A673 (cell line): Measurements from ENCODE around the gene TPR. TPM values are rescaled to one million over a fixed set of nuclear protein-coding genes. Genes with fewer than 3 reads are reported as not detected.

ENCODE experiments used
- BruUV-seq: library from RNA; stranded (reverse); fragments of 400-500 nt; replicated peaks from 2 replicates; lab custom pipeline; 2021; lab: Mats Ljungman, UMichigan
- CTCF ChIA-PET: fragments of 300-600 bp; sonication (Branson Sonifier 250); formaldehyde crosslinking; loops from one replicate; lab custom pipeline; 2022; ENCODE audit warnings: antibody characterized with exemption; lab: Charles Lee
- POLR2A ChIA-PET: fragments of 300-600 bp; sonication (Branson Sonifier 250); formaldehyde crosslinking; loops from one replicate; lab custom pipeline; 2022; ENCODE audit warnings: antibody characterized with exemption; ENCODE audit not compliant: low non-redundant PET; lab: Charles Lee
- DNase-seq: peaks from one replicate; pipeline ENCODE4 v3.0.0-alpha.2; 2015; ENCODE audit warnings: low spot score
- H3K27ac ChIP-seq: fragments of 200-600 bp; sonication (generic); 2 replicates; pipeline ENCODE4 v1.5.1; 2016; ENCODE audit warnings: mixed run types, low read depth, mild to moderate bottlenecking, mixed read lengths, antibody characterized with exemption, low read length; ENCODE audit not compliant: poor library complexity, severe bottlenecking
- H3K27me3 ChIP-seq: fragments of 200-600 bp; sonication (generic); replicated peaks from 2 replicates; pipeline ENCODE4 v1.6.1; 2017; ENCODE audit warnings: mixed run types, low read depth, mild to moderate bottlenecking, mixed read lengths, antibody characterized with exemption, low read length; ENCODE audit not compliant: insufficient read depth, poor library complexity
- H3K36me3 ChIP-seq: fragments of 200-600 bp; sonication (generic); 2 replicates; pipeline ENCODE4 v1.6.1; 2016; ENCODE audit warnings: mixed run types, mild to moderate bottlenecking, mixed read lengths, antibody characterized with exemption, low read length; ENCODE audit not compliant: insufficient read depth, poor library complexity, severe bottlenecking
- H3K4me1 ChIP-seq: fragments of 200-600 bp; sonication (generic); 2 replicates; pipeline ENCODE4 v1.6.1; 2017; ENCODE audit warnings: mixed run types, mild to moderate bottlenecking, mixed read lengths, antibody characterized with exemption, low read length; ENCODE audit not compliant: insufficient read depth, poor library complexity, severe bottlenecking
- H3K4me3 ChIP-seq: fragments of 200-600 bp; sonication (generic); 2 replicates; pipeline ENCODE4 v1.5.1; 2016; ENCODE audit warnings: low read depth, mixed run types, mild to moderate bottlenecking, mixed read lengths, low read length; ENCODE audit not compliant: poor library complexity, severe bottlenecking
- H3K9me3 ChIP-seq: fragments of 200-600 bp; sonication (generic); 2 replicates; pipeline ENCODE4 v1.6.1; 2016; ENCODE audit warnings: mixed run types, low read depth, mild to moderate bottlenecking, mixed read lengths, antibody characterized with exemption, low read length; ENCODE audit not compliant: poor library complexity, severe bottlenecking
- EZH2 ChIP-seq: fragments of 200-600 bp; sonication (generic); IDR thresholded peaks from 2 replicates; pipeline ENCODE4 v1.6.1; 2017; ENCODE audit warnings: borderline replicate concordance, low read depth, mild to moderate bottlenecking, mixed read lengths, antibody characterized with exemption, low read length; ENCODE audit not compliant: poor library complexity, severe bottlenecking
- intact Hi-C: fragments of 100-400 bp; cut with micrococcal nuclease; formaldehyde crosslinking; loops from one replicate; pipeline ENCODE4 v1.10.0; 2022; ENCODE audit not compliant: unreplicated experiment
- total RNA-seq: library from RNA; stranded (reverse); gene quantifications from 2 replicates; pipeline ENCODE4 v1.2.3, GENCODE V29; 2021
- TF ChIP-seq, protein P1 (sequence below): fragments of 300-800, 200-600 bp; sonication (generic); conservative IDR thresholded peaks from 2 replicates; pipeline ENCODE4 v1.5.1; 2017; ENCODE audit warnings: low read depth, mild to moderate bottlenecking, antibody characterized with exemption, low read length, moderate library complexity, mixed read lengths

Gene TPR
- total RNA-seq, 1 experiment from 2014 or later = 137 TPM

DNA sequence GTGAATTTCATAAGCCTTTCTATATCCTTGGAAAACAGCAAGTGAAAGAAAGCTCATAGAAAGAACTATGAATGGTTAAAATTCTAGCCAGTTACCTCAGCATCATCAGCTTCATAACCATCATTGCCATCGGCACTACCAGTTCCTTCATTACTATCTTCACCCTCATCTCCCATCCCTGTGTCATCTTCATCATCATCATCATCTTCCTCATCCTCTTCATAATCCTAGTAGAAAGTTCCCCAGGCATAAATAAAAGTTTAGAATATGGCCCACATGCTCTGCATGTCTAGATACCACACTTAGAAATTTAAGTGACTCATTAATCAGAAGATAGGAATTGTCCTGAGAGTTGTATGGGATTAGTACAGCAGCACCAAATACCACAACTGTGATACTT, 49.0 kb downstream of the TPR start:
- intact Hi-C loops = loop anchor here (10.0 kb wide), 1 partner anchor 1021 kb away; no protein-coding TSS in a partner anchor
- BruUV-seq = no TSS peak
- Histone ChIP-seq H3K27ac (no peak overlapping the region), H3K27me3 (no peaks in the 10 kb centered on the region), H3K9me3 (no peaks in the 10 kb centered on the region), H3K4me3 (no peak overlapping the region), H3K36me3 (peaks cover 86% of the 10 kb centered on the region), H3K4me1 (no peaks in the 10 kb centered on the region)
- ChIA-PET CTCF (interaction anchor here (1.2 kb wide), 1 partner anchor 49 kb away, joined by 5 read pairs; the partner anchor contains the start of gene TPR), POLR2A (no interaction called here)
- no peak for TF ChIP-seq EZH2
- TF ChIP-seq, protein P1, sequence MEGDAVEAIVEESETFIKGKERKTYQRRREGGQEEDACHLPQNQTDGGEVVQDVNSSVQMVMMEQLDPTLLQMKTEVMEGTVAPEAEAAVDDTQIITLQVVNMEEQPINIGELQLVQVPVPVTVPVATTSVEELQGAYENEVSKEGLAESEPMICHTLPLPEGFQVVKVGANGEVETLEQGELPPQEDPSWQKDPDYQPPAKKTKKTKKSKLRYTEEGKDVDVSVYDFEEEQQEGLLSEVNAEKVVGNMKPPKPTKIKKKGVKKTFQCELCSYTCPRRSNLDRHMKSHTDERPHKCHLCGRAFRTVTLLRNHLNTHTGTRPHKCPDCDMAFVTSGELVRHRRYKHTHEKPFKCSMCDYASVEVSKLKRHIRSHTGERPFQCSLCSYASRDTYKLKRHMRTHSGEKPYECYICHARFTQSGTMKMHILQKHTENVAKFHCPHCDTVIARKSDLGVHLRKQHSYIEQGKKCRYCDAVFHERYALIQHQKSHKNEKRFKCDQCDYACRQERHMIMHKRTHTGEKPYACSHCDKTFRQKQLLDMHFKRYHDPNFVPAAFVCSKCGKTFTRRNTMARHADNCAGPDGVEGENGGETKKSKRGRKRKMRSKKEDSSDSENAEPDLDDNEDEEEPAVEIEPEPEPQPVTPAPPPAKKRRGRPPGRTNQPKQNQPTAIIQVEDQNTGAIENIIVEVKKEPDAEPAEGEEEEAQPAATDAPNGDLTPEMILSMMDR = no peak
- no peak for DNase-seq

DNA sequence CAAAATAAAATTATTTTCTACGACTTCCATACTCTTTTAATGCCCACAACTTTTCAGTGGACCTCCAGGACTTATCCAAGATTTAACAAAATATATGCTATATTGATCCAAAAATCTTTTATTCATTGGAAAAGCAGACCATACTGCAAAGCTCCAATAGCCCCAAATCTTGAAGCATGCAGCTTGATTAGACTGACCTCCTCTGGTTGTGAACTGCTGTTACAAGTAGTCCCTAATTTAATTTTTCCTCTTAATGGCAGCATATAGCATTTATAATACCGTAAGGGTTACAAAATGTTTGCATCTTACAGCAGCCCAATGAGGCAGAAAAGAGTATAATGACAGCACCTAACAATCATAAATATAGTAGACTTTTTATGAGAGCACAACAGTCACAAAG, 49.8 kb downstream of the TPR start:
- Histone ChIP-seq H3K27me3 (no peaks in the 10 kb centered on the region), H3K4me3 (no peak overlapping the region), H3K27ac (no peak overlapping the region), H3K9me3 (no peaks in the 10 kb centered on the region), H3K36me3 (peaks cover 86% of the 10 kb centered on the region), H3K4me1 (no peaks in the 10 kb centered on the region)
- BruUV-seq = no TSS peak
- TF ChIP-seq, protein P1 = peak; percentile 61
- TF ChIP-seq EZH2 = no peak
- intact Hi-C loops = loop anchor here (10.0 kb wide), 1 partner anchor 1020 kb away; no protein-coding TSS in a partner anchor
- ChIA-PET POLR2A (no interaction called here), CTCF (interaction anchor here (0.5 to 1.2 kb wide), 4 partner anchors 47 to 959 kb away, joined by 3 to 5 read pairs (median 4); partner anchors contain the start of gene TPR)
- peak; percentile 56 for DNase-seq

GRCh38 chr1:186323865-186324264, 51.2 kb downstream of the TPR start:
- Histone ChIP-seq H3K9me3 (no peaks in the 10 kb centered on the region), H3K4me3 (no peak overlapping the region), H3K27me3 (no peaks in the 10 kb centered on the region), H3K36me3 (peaks cover 86% of the 10 kb centered on the region), H3K4me1 (no peaks in the 10 kb centered on the region), H3K27ac (no peak overlapping the region)
- BruUV-seq = no TSS peak
- TF ChIP-seq, protein P1 = no peak
- no peak for TF ChIP-seq EZH2
- intact Hi-C loops = loop anchor here (10.0 kb wide), 1 partner anchor 1019 kb away; no protein-coding TSS in a partner anchor
- DNase-seq = no peak
- ChIA-PET POLR2A (no interaction called here), CTCF (no interaction called here)
